ENCODE results near the gene TMC1. TPM values are rescaled to one million over a fixed set of nuclear protein-coding genes. Genes with fewer than 3 reads are reported as not detected.

Gene TMC1
- total and polyA plus RNA-seq, 10 of the 15 experiments (the other 5 are each of a cell fraction or from before 2014, with no cell fraction given), result 0.06 to 0.94 (median 0.40) TPM; not detected in 1

DNA sequence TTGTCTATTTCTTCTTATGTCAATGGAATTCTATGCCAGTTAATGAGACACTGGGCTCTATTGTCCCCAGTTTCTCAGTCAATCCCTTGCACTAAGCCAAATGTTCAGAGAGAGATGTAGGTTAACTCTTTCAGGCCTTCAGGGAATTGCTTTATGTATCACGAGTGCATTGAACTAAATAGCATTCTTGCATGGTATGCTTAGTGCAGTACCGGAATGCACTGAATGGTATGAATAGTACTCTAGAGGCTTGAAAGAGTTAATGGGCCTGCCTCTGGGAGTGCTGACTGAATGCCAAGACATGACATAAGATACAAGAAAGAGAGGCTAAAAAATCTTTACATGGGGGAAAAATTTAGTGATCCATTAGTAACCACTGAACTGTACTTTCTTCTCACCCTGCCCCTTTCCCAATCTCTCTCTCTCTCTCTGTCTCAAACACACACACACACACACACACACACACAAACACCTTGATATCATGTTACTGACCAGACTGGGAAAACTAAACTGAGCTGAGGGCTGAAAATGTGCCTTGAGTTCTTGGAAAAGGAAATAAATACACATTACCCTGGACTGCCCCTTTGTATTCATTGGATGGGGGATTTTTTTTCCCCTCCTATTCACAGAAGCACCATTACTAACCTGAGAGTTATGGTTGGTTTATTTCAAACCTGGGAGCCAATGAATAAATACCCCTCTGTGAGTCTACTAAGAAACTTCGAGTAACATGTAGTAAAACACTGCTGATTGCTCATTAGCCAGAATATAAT is 35.4 kb upstream of the TMC1 start:
- H3K4me2 ChIP-seq (ENCODE audit: control insufficient read depth, insufficient read depth), result no peak overlapping the region
- no peak for FAIRE-seq
- CTCF ChIA-PET, result interaction anchor here (1.1 kb wide), 1 partner anchor 10 kb away, joined by 3 read pairs; no protein-coding TSS in a partner anchor
- in situ Hi-C loops (cut with MboI) (no loop called here), intact Hi-C loops (cut with micrococcal nuclease; ENCODE audit: unreplicated experiment) (no loop called here)
- H3K9ac ChIP-seq (ENCODE audit: control insufficient read depth, insufficient read depth, low read length), result no peak overlapping the region
- H3K27ac ChIP-seq (ENCODE audit: control insufficient read depth, insufficient read depth), result no peak overlapping the region
- no peaks in the 10 kb centered on the region for H3K27me3 ChIP-seq (replicated peaks in 1 of 2; ENCODE audit: control insufficient read depth in 2 of 2, insufficient read depth in 2 of 2, low read length in 1 of 2)
- WGBS (ENCODE audit: insufficient coverage, insufficient replicate concordance, low lambda C conversion rate, missing lambda C conversion rate), result 86% methylated on average over 3 of the region's 3 CpGs
- H4K20me1 ChIP-seq (ENCODE audit: control insufficient read depth, insufficient read depth), result no peaks in the 10 kb centered on the region
- H3K36me3 ChIP-seq (ENCODE audit: control insufficient read depth in 2 of 2, insufficient read depth in 2 of 2, low read length in 1 of 2), result no peaks in the 10 kb centered on the region
- H3K79me2 ChIP-seq (ENCODE audit: control insufficient read depth, insufficient read depth, low read length), result no peaks in the 10 kb centered on the region
- RAD21 ChIA-PET (ENCODE audit: unreplicated experiment), result interaction anchor here (1.0 to 1.3 kb wide), 3 partner anchors 23 to 42 kb away, joined by 3 to 4 read pairs (median 3); no protein-coding TSS in a partner anchor
- no peak overlapping the region for H2AFZ ChIP-seq (ENCODE audit: control insufficient read depth, low read depth, low read length)
- no TSS peak for BruUV-seq (replicated peaks)
- POLR2A ChIA-PET, result interaction anchor here (0.6 to 2.3 kb wide), 4 partner anchors 12 to 26 kb away, joined by 3 to 7 read pairs (median 4); no protein-coding TSS in a partner anchor
- no peak for DNase-seq (ENCODE audit: low read depth, low spot score)
- ATAC-seq, result no peak
- H3K4me3 ChIP-seq, result no peak overlapping the region
- SMC1A ChIA-PET (ENCODE audit: uncharacterized antibody, unreplicated experiment), result interaction anchor here (0.7 to 1.6 kb wide), 6 partner anchors 10 to 88 kb away, joined by 3 to 5 read pairs (median 3); no protein-coding TSS in a partner anchor
- no peaks in the 10 kb centered on the region for H3K9me3 ChIP-seq (replicated peaks; ENCODE audit: control insufficient read depth, insufficient read depth, low read length)
- no peaks in the 10 kb centered on the region for H3K4me1 ChIP-seq (ENCODE audit: control insufficient read depth, insufficient read depth, low read length)
- no peak for TF ChIP-seq BMI1 (IDR thresholded peaks at IDR 0.05; ENCODE audit: borderline replicate concordance)
- TF ChIP-seq IRF3 (IDR thresholded peaks at IDR 0.05), result no peak
- TF ChIP-seq RAD51 (IDR thresholded peaks at IDR 0.05), result no peak
- no peak for TF ChIP-seq MXI1 (IDR thresholded peaks at IDR 0.05; ENCODE audit: low read depth, low read length)
- TF ChIP-seq, protein P1, sequence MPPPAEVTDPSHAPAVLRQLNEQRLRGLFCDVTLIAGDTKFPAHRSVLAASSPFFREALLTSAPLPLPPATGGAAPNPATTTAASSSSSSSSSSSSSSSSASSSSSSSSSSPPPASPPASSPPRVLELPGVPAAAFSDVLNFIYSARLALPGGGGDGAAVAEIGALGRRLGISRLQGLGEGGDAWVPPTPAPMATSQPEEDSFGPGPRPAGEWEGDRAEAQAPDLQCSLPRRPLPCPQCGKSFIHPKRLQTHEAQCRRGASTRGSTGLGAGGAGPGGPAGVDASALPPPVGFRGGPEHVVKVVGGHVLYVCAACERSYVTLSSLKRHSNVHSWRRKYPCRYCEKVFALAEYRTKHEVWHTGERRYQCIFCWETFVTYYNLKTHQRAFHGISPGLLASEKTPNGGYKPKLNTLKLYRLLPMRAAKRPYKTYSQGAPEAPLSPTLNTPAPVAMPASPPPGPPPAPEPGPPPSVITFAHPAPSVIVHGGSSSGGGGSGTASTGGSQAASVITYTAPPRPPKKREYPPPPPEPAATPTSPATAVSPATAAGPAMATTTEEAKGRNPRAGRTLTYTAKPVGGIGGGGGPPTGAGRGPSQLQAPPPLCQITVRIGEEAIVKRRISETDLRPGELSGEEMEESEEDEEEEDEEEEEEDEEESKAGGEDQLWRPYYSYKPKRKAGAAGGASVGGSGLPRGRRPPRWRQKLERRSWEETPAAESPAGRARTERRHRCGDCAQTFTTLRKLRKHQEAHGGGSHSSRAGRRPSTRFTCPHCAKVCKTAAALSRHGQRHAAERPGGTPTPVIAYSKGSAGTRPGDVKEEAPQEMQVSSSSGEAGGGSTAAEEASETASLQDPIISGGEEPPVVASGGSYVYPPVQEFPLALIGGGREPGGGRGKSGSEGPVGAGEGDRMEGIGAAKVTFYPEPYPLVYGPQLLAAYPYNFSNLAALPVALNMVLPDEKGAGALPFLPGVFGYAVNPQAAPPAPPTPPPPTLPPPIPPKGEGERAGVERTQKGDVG (CRISPR knock-in tag; IDR thresholded peaks at IDR 0.05), result no peak
- no peak for TF ChIP-seq RBBP5 (conservative IDR thresholded peaks at IDR 0.05)
- TF ChIP-seq PKNOX1 (IDR thresholded peaks at IDR 0.05), result no peak
- TF ChIP-seq NFIC (IDR thresholded peaks at IDR 0.05; ENCODE audit: low read depth, low read length), result no peak
- no peak for TF ChIP-seq HDAC2 (IDR thresholded peaks at IDR 0.05)
- no peak for TF ChIP-seq RFX5 (IDR thresholded peaks at IDR 0.05; ENCODE audit: low read depth, low read length)
- no peak for TF ChIP-seq BCL3 (IDR thresholded peaks at IDR 0.05; ENCODE audit: borderline replicate concordance, insufficient read depth, low read depth, low read length, poor library complexity, severe bottlenecking)
- no peak for TF ChIP-seq ZBTB33 (IDR thresholded peaks at IDR 0.05)

Data from GM12878 (cell line).